Endothelial cell of umbilical vein (primary cell): ENCODE measurements around the gene UGT8. TPM values are rescaled to one million over a fixed set of nuclear protein-coding genes. Genes with fewer than 3 reads are reported as not detected.

Experiments
- BruUV-seq: library from RNA; stranded (reverse); fragments of 400-500 nt; replicated peaks from 2 replicates; lab custom pipeline; 2021; lab: Mats Ljungman, UMichigan
- CTCF ChIA-PET: fragments of 300-600, 350-600 bp; sonication (Branson Sonifier 250); formaldehyde crosslinking; loops from one replicate; lab custom pipeline; 2021; ENCODE audit warnings: antibody characterized with exemption, inconsistent platforms; lab: Charles Lee
- POLR2A ChIA-PET: fragments of 300-600, 350-600 bp; sonication (Branson Sonifier 250); formaldehyde crosslinking; loops from one replicate; lab custom pipeline; 2021; ENCODE audit warnings: antibody characterized with exemption, inconsistent platforms; lab: Charles Lee
- DNase-seq: peaks from one replicate; pipeline ENCODE4 v3.0.0-alpha.2; 2011; ENCODE audit warnings: low read depth, low spot score
- FAIRE-seq: peaks from 2 replicates; lab custom pipeline; 2011; peaks lifted over from hg19 to GRCh38; lab: Jason Lieb, UNC
- H2AFZ ChIP-seq: 2 replicates; pipeline ENCODE4 v1.6.0; 2012; ENCODE audit warnings: low read depth, low read length, control low read depth, inconsistent platforms
- H3K27ac ChIP-seq: 2 replicates; pipeline ENCODE4 v1.5.1; 2011; ENCODE audit warnings: low read depth, mild to moderate bottlenecking, control low read depth, low read length, moderate library complexity; ENCODE audit not compliant: insufficient read depth
- H3K27me3 ChIP-seq, 2 experiments: 2 replicates each; pipeline versions ENCODE4 v1.6.0 to v1.6.1; 2011; ENCODE audit warnings: low read length in 2 of 2, mixed read lengths in 1 of 2; ENCODE audit not compliant: control insufficient read depth in 2 of 2, insufficient read depth in 2 of 2
- H3K36me3 ChIP-seq, 2 experiments: 2 replicates in 1 of 2; 3 replicates in 1 of 2; pipeline ENCODE4 v1.5.1; 2011; ENCODE audit warnings: low read length in 2 of 2, mild to moderate bottlenecking in 1 of 2, moderate library complexity in 1 of 2; ENCODE audit not compliant: control insufficient read depth in 2 of 2, insufficient read depth in 2 of 2; ENCODE audit errors: extremely low read depth in 1 of 2
- H3K4me1 ChIP-seq: 3 replicates; pipeline ENCODE4 v1.5.1; 2011; ENCODE audit warnings: mild to moderate bottlenecking, low read length; ENCODE audit not compliant: control insufficient read depth, insufficient read depth; ENCODE audit errors: extremely low read depth
- H3K4me2 ChIP-seq: 2 replicates; pipeline ENCODE4 v1.6.1; 2011; ENCODE audit warnings: low read length, control low read depth, mixed read lengths; ENCODE audit not compliant: insufficient read depth
- H3K4me3 ChIP-seq, 3 experiments: fragments of 200-600 bp in 1 of 3; sonication (generic), shearing (Covaris generic) in 1 of 3; replicated peaks in 1 of 3; 2 replicates each; pipeline ENCODE4 v1.5.1; 2011 to 2016; ENCODE audit warnings: control low read depth in 3 of 3, low read length in 3 of 3, mild to moderate bottlenecking in 2 of 3, inconsistent platforms in 1 of 3, low read depth in 1 of 3, moderate library complexity in 1 of 3; ENCODE audit not compliant: insufficient read depth in 1 of 3
- H3K79me2 ChIP-seq: 2 replicates; pipeline ENCODE4 v1.6.0; 2012; ENCODE audit warnings: low read length, inconsistent platforms; ENCODE audit not compliant: control insufficient read depth, insufficient read depth
- H3K9ac ChIP-seq: replicated peaks from 2 replicates; pipeline ENCODE3; 2011; ENCODE audit warnings: low read length, control low read depth; ENCODE audit not compliant: insufficient read depth; ENCODE audit errors: extremely low read depth
- H3K9me1 ChIP-seq: replicated peaks from 3 replicates; pipeline ENCODE4 v1.6.0; 2011; ENCODE audit warnings: mild to moderate bottlenecking, low read length; ENCODE audit not compliant: control insufficient read depth, insufficient read depth; ENCODE audit errors: extremely low read depth
- H3K9me3 ChIP-seq: replicated peaks from 2 replicates; pipeline ENCODE4 v1.5.1; 2012; ENCODE audit warnings: low read length, inconsistent platforms; ENCODE audit not compliant: control insufficient read depth, insufficient read depth
- H4K20me1 ChIP-seq: replicated peaks from 2 replicates; pipeline ENCODE3; 2011; ENCODE audit warnings: mild to moderate bottlenecking, low read length; ENCODE audit not compliant: control insufficient read depth, insufficient read depth; ENCODE audit errors: extremely low read depth
- EZH2 ChIP-seq: IDR thresholded peaks from 2 replicates; pipeline ENCODE4 v1.6.1; 2012; ENCODE audit warnings: borderline replicate concordance, low read depth, mild to moderate bottlenecking, moderate library complexity, low read length, inconsistent platforms; ENCODE audit not compliant: severe bottlenecking
- FOS ChIP-seq: IDR thresholded peaks from 2 replicates; pipeline ENCODE4 v1.6.1; 2011; ENCODE audit warnings: mild to moderate bottlenecking, low read length, moderate library complexity, borderline replicate concordance; ENCODE audit not compliant: insufficient read depth
- GATA2 ChIP-seq: IDR thresholded peaks from 2 replicates; pipeline ENCODE4 v1.7.0; 2011; ENCODE audit warnings: low read depth, mild to moderate bottlenecking, moderate library complexity, mixed read lengths, low read length; ENCODE audit not compliant: insufficient read length, insufficient read depth
- JUN ChIP-seq: IDR thresholded peaks from 2 replicates; pipeline ENCODE4 v1.6.1; 2011; ENCODE audit warnings: borderline replicate concordance, low read depth; ENCODE audit not compliant: insufficient read length, insufficient read depth
- MYC ChIP-seq: IDR thresholded peaks from one replicate; pipeline ENCODE4 v1.6.1; 2011; ENCODE audit warnings: mild to moderate bottlenecking, low read depth, low read length
- POLR2A ChIP-seq: IDR thresholded peaks from 2 replicates; pipeline ENCODE4 v1.6.1; 2012; ENCODE audit warnings: low read depth, mild to moderate bottlenecking, control low read depth, low read length
- POLR2AphosphoS5 ChIP-seq: IDR thresholded peaks from 2 replicates; pipeline ENCODE4 v1.6.1; 2012; ENCODE audit warnings: low read depth, mild to moderate bottlenecking, control low read depth, low read length, moderate library complexity; ENCODE audit not compliant: insufficient read depth
- dilution Hi-C: fragments of 300-500 bp; cut with MboI; formaldehyde crosslinking; loops from one replicate; pipeline ENCODE4 v1.15.0; 2019; ENCODE audit warnings: low sequenced_read_pairs; ENCODE audit not compliant: extremely low pct_ligation_motif_present
- intact Hi-C: fragments of 100-400 bp; cut with micrococcal nuclease; formaldehyde crosslinking; loops from one replicate; pipeline ENCODE4 v1.10.0; 2022
- polyA plus RNA-seq, 4 experiments: library from polyadenylated mRNA; depleted of rRNA in 3 of 4; stranded (reverse) in 3 of 4; unstranded in 1 of 4; fragments of >200 nt; gene quantifications; 2 replicates each; pipeline versions ENCODE4 v1.2.1 to v1.2.3, GENCODE V29; 2011 to 2012; ENCODE audit warnings: missing spikeins in 1 of 4
- total RNA-seq: library from RNA; stranded (reverse); gene quantifications from 2 replicates; pipeline ENCODE4 v1.2.3, GENCODE V29; 2021
- TF ChIP-seq, protein P1 (sequence below), 2 donors: IDR thresholded peaks; 1 replicate in 1 of 2; 2 replicates in 1 of 2; pipeline ENCODE4 v1.5.1; 2011; ENCODE audit warnings: low read length in 2 of 2, mild to moderate bottlenecking in 2 of 2, moderate library complexity in 2 of 2, control low read depth in 1 of 2, inconsistent platforms in 1 of 2, low read depth in 1 of 2; ENCODE audit not compliant: insufficient read depth in 1 of 2; ENCODE audit errors: extremely low read depth in 1 of 2
- TF ChIP-seq, protein P2 (sequence below): IDR thresholded peaks from 2 replicates; pipeline ENCODE4 v1.6.1; 2011; ENCODE audit not compliant: insufficient read depth, insufficient read length

The UGT8 gene
- total and polyA plus RNA-seq, 2 donors (not counting 3 experiments of a cell fraction or from before 2014, with no cell fraction given), result 0.11 TPM; not detected in 1

DNA sequence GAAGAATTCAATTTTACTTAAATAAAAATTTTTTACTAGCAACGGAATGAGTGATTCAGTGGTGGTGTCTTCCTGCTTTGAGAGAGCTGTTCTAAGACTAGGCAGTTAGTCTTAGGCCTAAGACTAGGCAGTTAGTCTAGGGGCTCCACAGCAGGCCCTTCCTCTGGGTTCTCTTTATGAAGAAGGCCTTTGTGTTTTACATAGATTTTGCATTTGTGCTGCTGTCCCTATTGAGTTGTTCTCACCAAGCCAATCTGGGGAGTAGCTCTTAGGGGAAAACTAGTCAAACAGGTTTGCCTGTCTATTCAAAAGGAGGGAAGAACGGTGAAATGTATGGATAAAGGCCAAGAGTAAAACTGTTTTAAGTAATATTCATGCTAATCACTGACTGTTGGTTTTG, 7.6 kb downstream of the UGT8 start:
- intact Hi-C loops, result no loop called here
- dilution Hi-C loops, result no loop called here
- no TSS peak for BruUV-seq
- POLR2A ChIA-PET, result no interaction called here
- no peaks in the 10 kb centered on the region for H4K20me1 ChIP-seq
- H3K4me3 ChIP-seq, result no peak overlapping the region
- no peak overlapping the region for H3K27ac ChIP-seq
- CTCF ChIA-PET, result interaction anchor here (1.6 kb wide), 1 partner anchor 9 kb away, joined by 5 read pairs; no protein-coding TSS in a partner anchor
- TF ChIP-seq EZH2 (no peak), MYC (no peak), GATA2 (no peak), POLR2A (no peak), FOS (no peak), JUN (no peak), POLR2AphosphoS5 (no peak)
- TF ChIP-seq, protein P1, sequence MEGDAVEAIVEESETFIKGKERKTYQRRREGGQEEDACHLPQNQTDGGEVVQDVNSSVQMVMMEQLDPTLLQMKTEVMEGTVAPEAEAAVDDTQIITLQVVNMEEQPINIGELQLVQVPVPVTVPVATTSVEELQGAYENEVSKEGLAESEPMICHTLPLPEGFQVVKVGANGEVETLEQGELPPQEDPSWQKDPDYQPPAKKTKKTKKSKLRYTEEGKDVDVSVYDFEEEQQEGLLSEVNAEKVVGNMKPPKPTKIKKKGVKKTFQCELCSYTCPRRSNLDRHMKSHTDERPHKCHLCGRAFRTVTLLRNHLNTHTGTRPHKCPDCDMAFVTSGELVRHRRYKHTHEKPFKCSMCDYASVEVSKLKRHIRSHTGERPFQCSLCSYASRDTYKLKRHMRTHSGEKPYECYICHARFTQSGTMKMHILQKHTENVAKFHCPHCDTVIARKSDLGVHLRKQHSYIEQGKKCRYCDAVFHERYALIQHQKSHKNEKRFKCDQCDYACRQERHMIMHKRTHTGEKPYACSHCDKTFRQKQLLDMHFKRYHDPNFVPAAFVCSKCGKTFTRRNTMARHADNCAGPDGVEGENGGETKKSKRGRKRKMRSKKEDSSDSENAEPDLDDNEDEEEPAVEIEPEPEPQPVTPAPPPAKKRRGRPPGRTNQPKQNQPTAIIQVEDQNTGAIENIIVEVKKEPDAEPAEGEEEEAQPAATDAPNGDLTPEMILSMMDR (IDR thresholded peaks at IDR 0.05; ENCODE audit: extremely low read depth in 1 of 2, insufficient read depth in 1 of 2, low read depth in 1 of 2, low read length in 2 of 2), result no peak
- TF ChIP-seq, protein P2, sequence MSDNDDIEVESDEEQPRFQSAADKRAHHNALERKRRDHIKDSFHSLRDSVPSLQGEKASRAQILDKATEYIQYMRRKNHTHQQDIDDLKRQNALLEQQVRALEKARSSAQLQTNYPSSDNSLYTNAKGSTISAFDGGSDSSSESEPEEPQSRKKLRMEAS, result no peak
- no peaks in the 10 kb centered on the region for H3K36me3 ChIP-seq
- no peaks in the 10 kb centered on the region for H3K9me3 ChIP-seq
- no peaks in the 10 kb centered on the region for H3K9me1 ChIP-seq
- H3K9ac ChIP-seq, result no peak overlapping the region
- H3K4me2 ChIP-seq, result no peak overlapping the region
- H3K79me2 ChIP-seq, result no peaks in the 10 kb centered on the region
- DNase-seq (no peak), FAIRE-seq (no peak)
- H3K4me1 ChIP-seq, result no peaks in the 10 kb centered on the region
- no peak overlapping the region for H2AFZ ChIP-seq
- H3K27me3 ChIP-seq, result peaks cover 0 to 5% of the 10 kb centered on the region in 2 experiments
